Endodermal cell (in vitro differentiated cells): ENCODE results near the gene ITCH. TPM values are rescaled to one million over a fixed set of nuclear protein-coding genes. Genes with fewer than 3 reads are reported as not detected.
A peak's percentile ranks its signal among the peaks of the same experiment; 100 is the strongest.

Source experiments
- DNase-seq: peaks from one replicate; pipeline ENCODE4 v3.0.0-alpha.2; 2017
- H3K27ac ChIP-seq: 2 replicates; pipeline ENCODE4 v1.5.1; 2013; ENCODE audit warnings: mild to moderate bottlenecking, low read depth, low read length, moderate library complexity
- H3K27me3 ChIP-seq: 2 replicates; pipeline ENCODE4 v1.6.1; 2013; ENCODE audit warnings: mild to moderate bottlenecking, low read length, moderate library complexity; ENCODE audit not compliant: insufficient read depth, control insufficient read depth, poor library complexity, severe bottlenecking
- H3K36me3 ChIP-seq: 2 replicates; pipeline ENCODE4 v1.7.0; 2013; ENCODE audit warnings: mild to moderate bottlenecking, low read length, moderate library complexity; ENCODE audit not compliant: control insufficient read depth, insufficient read depth
- H3K4me1 ChIP-seq: one replicate; pipeline ENCODE4 v1.7.0; 2013; ENCODE audit warnings: low read length; ENCODE audit not compliant: control insufficient read depth, insufficient read depth
- H3K4me3 ChIP-seq: 2 replicates; pipeline ENCODE4 v1.5.1; 2013; ENCODE audit warnings: mild to moderate bottlenecking, low read length, moderate library complexity
- H3K9ac ChIP-seq: 2 replicates; pipeline ENCODE4 v1.6.1; 2013; ENCODE audit warnings: mild to moderate bottlenecking, low read length, moderate library complexity; ENCODE audit not compliant: poor library complexity, severe bottlenecking; ENCODE audit errors: extremely low read depth
- H3K9me3 ChIP-seq: 2 replicates; pipeline ENCODE4 v1.6.1; 2013; ENCODE audit warnings: mild to moderate bottlenecking, low read length, moderate library complexity; ENCODE audit not compliant: control insufficient read depth
- H3K27ac Mint-ChIP-seq: 2 replicates; pipeline ENCODE4 v1.8.0; 2020; ENCODE audit warnings: mixed read lengths
- H3K27me3 Mint-ChIP-seq: 2 replicates; pipeline ENCODE4 v1.8.0; 2021; ENCODE audit warnings: mild to moderate bottlenecking, mixed read lengths; ENCODE audit not compliant: insufficient read depth
- H3K36me3 Mint-ChIP-seq: 2 replicates; pipeline ENCODE4 v1.8.0; 2020; ENCODE audit warnings: low read depth, mixed read lengths
- H3K4me1 Mint-ChIP-seq: 2 replicates; pipeline ENCODE4 v1.8.0; 2020; ENCODE audit warnings: mixed read lengths
- H3K4me3 Mint-ChIP-seq: 2 replicates; pipeline ENCODE4 v1.8.0; 2020; ENCODE audit warnings: mild to moderate bottlenecking, moderate library complexity, mixed read lengths
- H3K9me3 Mint-ChIP-seq: 2 replicates; pipeline ENCODE4 v1.8.0; 2020; ENCODE audit warnings: mild to moderate bottlenecking, mixed read lengths
- WGBS, 2 experiments: methylation state at CpG; one replicate each; pipeline versions ENCODE4 v1.1.5 to v1.1.7; 2013; ENCODE audit warnings: missing lambda C conversion rate in 2 of 2, mixed read lengths in 1 of 2; ENCODE audit not compliant: insufficient coverage in 1 of 2, insufficient read length in 1 of 2; 5-methylcytosine and 5-hydroxymethylcytosine counted together
- total RNA-seq, 2 donors: library from RNA; stranded (reverse); fragmentation: NEBNext Ultra II Directional in 1 of 2; extraction: Animal tissue kit (Norgen Biotek cat#: 25700) in 1 of 2; gene quantifications; 2 replicates in 1 of 2; 3 replicates in 1 of 2; pipeline ENCODE4 v1.2.1, GENCODE V29; 2021
- TF ChIP-seq, protein P1 (sequence below): fragments of 200-600 bp; sonication (generic); conservative IDR thresholded peaks from 2 replicates; pipeline ENCODE4 v1.5.0; 2021; ENCODE audit warnings: antibody characterized with exemption, mild to moderate bottlenecking

ITCH gene
- total RNA-seq, 2 donors from 2014 or later = 65.1 to 84.4 TPM

GRCh38 chr20:34401741-34402455 lies 38.8 kb downstream of the ITCH start:
- Histone ChIP-seq H3K27me3 (no peaks in the 10 kb centered on the region), H3K36me3 (peaks cover 59% of the 10 kb centered on the region), H3K4me3 (no peak overlapping the region), H3K9ac (no peak overlapping the region), H3K27ac (peak overlapping the region; percentile 17), H3K9me3 (no peaks in the 10 kb centered on the region), H3K4me1 (no peaks in the 10 kb centered on the region)
- Mint-ChIP-seq H3K4me3 (no peak overlapping the region), H3K36me3 (peaks cover 46% of the 10 kb centered on the region), H3K27ac (peak overlapping the region; percentile 52), H3K4me1 (peaks cover 18% of the 10 kb centered on the region), H3K9me3 (no peaks in the 10 kb centered on the region), H3K27me3 (no peaks in the 10 kb centered on the region)
- TF ChIP-seq, protein P1, sequence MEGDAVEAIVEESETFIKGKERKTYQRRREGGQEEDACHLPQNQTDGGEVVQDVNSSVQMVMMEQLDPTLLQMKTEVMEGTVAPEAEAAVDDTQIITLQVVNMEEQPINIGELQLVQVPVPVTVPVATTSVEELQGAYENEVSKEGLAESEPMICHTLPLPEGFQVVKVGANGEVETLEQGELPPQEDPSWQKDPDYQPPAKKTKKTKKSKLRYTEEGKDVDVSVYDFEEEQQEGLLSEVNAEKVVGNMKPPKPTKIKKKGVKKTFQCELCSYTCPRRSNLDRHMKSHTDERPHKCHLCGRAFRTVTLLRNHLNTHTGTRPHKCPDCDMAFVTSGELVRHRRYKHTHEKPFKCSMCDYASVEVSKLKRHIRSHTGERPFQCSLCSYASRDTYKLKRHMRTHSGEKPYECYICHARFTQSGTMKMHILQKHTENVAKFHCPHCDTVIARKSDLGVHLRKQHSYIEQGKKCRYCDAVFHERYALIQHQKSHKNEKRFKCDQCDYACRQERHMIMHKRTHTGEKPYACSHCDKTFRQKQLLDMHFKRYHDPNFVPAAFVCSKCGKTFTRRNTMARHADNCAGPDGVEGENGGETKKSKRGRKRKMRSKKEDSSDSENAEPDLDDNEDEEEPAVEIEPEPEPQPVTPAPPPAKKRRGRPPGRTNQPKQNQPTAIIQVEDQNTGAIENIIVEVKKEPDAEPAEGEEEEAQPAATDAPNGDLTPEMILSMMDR = no peak
- WGBS, 2 experiments = 93 to 94% methylated on average over 6 to 8 of the region's 8 CpGs
- DNase-seq = no peak

DNA sequence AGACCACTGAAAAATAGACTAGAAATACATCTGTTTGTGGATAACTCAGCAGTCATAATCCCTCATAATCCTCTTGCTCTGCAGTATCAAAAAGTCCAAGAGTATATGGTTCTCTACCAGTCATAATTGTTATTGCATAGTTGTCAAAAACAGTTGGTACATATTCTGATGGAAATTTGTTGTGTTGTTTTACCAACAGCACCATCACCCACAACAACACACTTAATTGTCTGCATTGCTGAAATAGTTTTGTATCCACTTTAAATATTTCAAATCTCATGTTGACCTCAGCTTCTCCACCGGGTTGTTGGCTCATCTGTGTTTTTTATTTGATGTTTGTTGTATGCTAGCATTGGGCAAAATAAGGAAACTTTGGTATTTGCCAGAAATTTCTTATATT lies 39.4 kb downstream of the ITCH start:
- Mint-ChIP-seq H3K9me3 (no peaks in the 10 kb centered on the region), H3K27me3 (no peaks in the 10 kb centered on the region), H3K4me3 (no peak overlapping the region), H3K27ac (peak overlapping the region; percentile 52), H3K4me1 (peaks cover 19% of the 10 kb centered on the region), H3K36me3 (peaks cover 45% of the 10 kb centered on the region)
- H3K9me3 ChIP-seq = no peaks in the 10 kb centered on the region
- no peak overlapping the region for H3K9ac ChIP-seq
- H3K27me3 ChIP-seq = no peaks in the 10 kb centered on the region
- H3K4me3 ChIP-seq = no peak overlapping the region
- no peak overlapping the region for H3K27ac ChIP-seq
- 80% methylated on average over 1 of the region's 1 CpG; no CpG with 5 or more reads in 1 of the 2 experiments for WGBS, 2 experiments
- H3K36me3 ChIP-seq = peaks cover 53% of the 10 kb centered on the region
- DNase-seq = no peak
- no peaks in the 10 kb centered on the region for H3K4me1 ChIP-seq
- TF ChIP-seq, protein P1 = no peak

DNA sequence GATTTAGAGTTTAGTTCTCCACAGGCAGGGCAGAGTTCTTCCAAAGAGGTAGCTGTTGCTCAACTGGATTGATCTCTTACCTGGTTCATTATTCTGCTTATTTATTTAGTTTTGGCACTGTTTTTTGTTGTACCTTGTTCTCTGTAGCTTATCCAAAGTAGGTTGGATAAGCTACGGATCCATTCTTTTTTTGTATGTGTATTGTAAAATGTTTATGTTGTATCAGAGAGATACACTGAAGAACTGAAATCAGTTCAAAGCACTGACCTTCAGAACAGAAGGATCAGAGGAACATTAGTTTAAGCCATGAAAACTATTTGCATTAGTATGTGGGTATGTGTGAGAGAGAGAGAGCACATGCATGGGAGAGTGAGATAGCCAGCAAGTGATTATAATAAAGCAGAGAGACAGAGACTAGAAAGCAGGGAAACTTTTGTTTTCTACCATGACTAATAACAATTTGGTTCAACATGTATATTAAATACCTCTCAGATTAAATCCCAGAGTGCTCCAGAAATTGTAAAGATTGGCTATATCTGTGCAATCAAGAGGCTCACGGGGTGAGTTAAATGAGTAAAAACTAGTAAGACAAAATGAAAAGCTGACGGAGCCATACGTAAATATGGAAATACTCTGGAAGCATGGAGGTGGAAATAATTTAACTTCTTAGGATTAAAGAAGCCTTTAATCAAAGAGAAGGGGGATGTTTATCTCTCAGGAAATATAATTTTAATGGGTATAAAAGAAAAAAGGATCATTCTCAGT lies 40.2 kb downstream of the ITCH start:
- H3K27ac ChIP-seq = no peak overlapping the region
- TF ChIP-seq, protein P1 = no peak
- peaks cover 50% of the 10 kb centered on the region for H3K36me3 ChIP-seq
- H3K9ac ChIP-seq = no peak overlapping the region
- WGBS, 2 experiments = 95 to 97% methylated on average over 3 to 4 of the region's 4 CpGs
- H3K27me3 ChIP-seq = no peaks in the 10 kb centered on the region
- Mint-ChIP-seq H3K9me3 (no peaks in the 10 kb centered on the region), H3K27me3 (no peaks in the 10 kb centered on the region), H3K27ac (peak overlapping the region; percentile 28), H3K4me3 (no peak overlapping the region), H3K4me1 (peaks cover 20% of the 10 kb centered on the region), H3K36me3 (peaks cover 50% of the 10 kb centered on the region)
- H3K9me3 ChIP-seq = no peaks in the 10 kb centered on the region
- DNase-seq = no peak
- H3K4me3 ChIP-seq = no peak overlapping the region
- no peaks in the 10 kb centered on the region for H3K4me1 ChIP-seq
